HepG2 (cell line): ENCODE data around the gene PRKACA. TPM values are rescaled to one million over a fixed set of nuclear protein-coding genes. Genes with fewer than 3 reads are reported as not detected.

Source experiments
- ATAC-seq: fragments of 200-7000 bp; cut with Tn5 transposase; 3 replicates; pipeline ENCODE4 v1.9.1; 2020; ENCODE audit warnings: mild to moderate bottlenecking, moderate library complexity
- BruUV-seq: library from RNA; stranded (reverse); fragments of 400-500 nt; replicated peaks from 2 replicates; lab custom pipeline; 2021; lab: Mats Ljungman, UMichigan
- CTCF ChIA-PET: fragments of 300-600 bp; formaldehyde crosslinking; extraction: SDS; loops from one replicate; lab custom pipeline; 2021; ENCODE audit warnings: low total read pairs, inconsistent platforms, low intra/inter-chr PET ratio; lab: Yijun Ruan, JAX
- POLR2A ChIA-PET: fragments of 350-600 bp; sonication (Branson Sonifier 250); formaldehyde crosslinking; loops from one replicate; lab custom pipeline; 2020; ENCODE audit warnings: antibody characterized with exemption, inconsistent platforms; lab: Yijun Ruan, JAX
- DNase-seq: peaks from one replicate; pipeline ENCODE4 v3.0.0-alpha.2; 2015; ENCODE audit warnings: low spot score
- FAIRE-seq: peaks from 3 replicates; lab custom pipeline; 2011; peaks lifted over from hg19 to GRCh38; lab: Jason Lieb, UNC
- H2AFZ ChIP-seq: one replicate; pipeline ENCODE4 v1.6.1; 2011; ENCODE audit warnings: low read length, inconsistent platforms
- H3K27ac ChIP-seq: fragments of 300-600 bp; 3 replicates; pipeline ENCODE4 v1.8.0; 2011; ENCODE audit warnings: mixed run types, mild to moderate bottlenecking, mixed read lengths, low read length, inconsistent platforms; ENCODE audit not compliant: insufficient read depth; ENCODE audit errors: extremely low read length
- H3K27me3 ChIP-seq, 2 experiments: fragments of 200-600 bp in 1 of 2; 2 replicates in 1 of 2; 3 replicates in 1 of 2; pipeline versions ENCODE4 v1.6.0 to v1.8.0; 2011; ENCODE audit warnings: low read length in 2 of 2, mild to moderate bottlenecking in 2 of 2, moderate library complexity in 2 of 2, inconsistent platforms in 1 of 2; ENCODE audit not compliant: insufficient read depth in 2 of 2, control insufficient read depth in 1 of 2
- H3K36me3 ChIP-seq, 2 experiments: fragments of 200-600 bp in 1 of 2; replicated peaks in 1 of 2; 2 replicates in 1 of 2; 3 replicates in 1 of 2; pipeline versions ENCODE4 v1.5.1 to v1.8.0; 2011; ENCODE audit warnings: low read length in 2 of 2, inconsistent platforms in 1 of 2; ENCODE audit not compliant: insufficient read depth in 2 of 2, control insufficient read depth in 1 of 2
- H3K4me1 ChIP-seq: 2 replicates; pipeline ENCODE4 v1.5.1; 2012; ENCODE audit warnings: low read length, inconsistent platforms; ENCODE audit not compliant: insufficient read depth
- H3K4me2 ChIP-seq: 2 replicates; pipeline ENCODE4 v1.6.0; 2011; ENCODE audit warnings: low read depth, low read length, inconsistent platforms
- H3K4me3 ChIP-seq, 3 experiments: fragments of 200-600 bp in 1 of 3; sonication (generic), shearing (Covaris generic) in 1 of 3; replicated peaks in 1 of 3; 2 replicates each; pipeline ENCODE4 v1.5.1; 2011 to 2016; ENCODE audit warnings: low read length in 3 of 3, inconsistent platforms in 2 of 3, low read depth in 2 of 3, mild to moderate bottlenecking in 2 of 3, control low read depth in 1 of 3, mixed read lengths in 1 of 3; ENCODE audit not compliant: insufficient read depth in 1 of 3
- H3K79me2 ChIP-seq: one replicate; pipeline ENCODE4 v1.6.1; 2011; ENCODE audit warnings: low read length, inconsistent platforms; ENCODE audit not compliant: insufficient read depth
- H3K9ac ChIP-seq: 2 replicates; pipeline ENCODE4 v1.6.0; 2011; ENCODE audit warnings: mild to moderate bottlenecking, low read depth, low read length, inconsistent platforms; ENCODE audit not compliant: insufficient read depth
- H3K9me3 ChIP-seq: 2 replicates; pipeline ENCODE4 v1.5.1; 2012; ENCODE audit warnings: mild to moderate bottlenecking, low read length
- H4K20me1 ChIP-seq: 2 replicates; pipeline ENCODE4 v1.6.0; 2011; ENCODE audit warnings: inconsistent platforms, mild to moderate bottlenecking, low read length, moderate library complexity; ENCODE audit not compliant: insufficient read depth
- ARNT ChIP-seq: fragments of 450-650 bp; IDR thresholded peaks from 2 replicates; pipeline ENCODE4 v1.6.1; 2017
- ARNTL ChIP-seq: sonication (generic); formaldehyde crosslinking; IDR thresholded peaks from 2 replicates; pipeline ENCODE4 v1.4.0; 2020; ENCODE audit warnings: mild to moderate bottlenecking, missing genetic modification reagents
- GZF1 ChIP-seq: sonication (generic); formaldehyde crosslinking; IDR thresholded peaks from 2 replicates; pipeline ENCODE4 v1.5.1; 2020; ENCODE audit warnings: mild to moderate bottlenecking, missing genetic modification reagents
- PBX2 ChIP-seq: IDR thresholded peaks from 2 replicates; pipeline ENCODE4 v1.6.1; 2016; ENCODE audit warnings: control low read depth
- RBFOX2 ChIP-seq: fragments of 200-400 bp; formaldehyde crosslinking; IDR thresholded peaks from 2 replicates; pipeline ENCODE4 v1.6.1; 2017; ENCODE audit warnings: low read depth, mild to moderate bottlenecking, low read length
- ZNF331 ChIP-seq: sonication (generic); formaldehyde crosslinking; IDR thresholded peaks from 2 replicates; pipeline ENCODE4 v1.4.0; 2020; ENCODE audit warnings: missing genetic modification reagents
- ZNF343 ChIP-seq: sonication (generic); formaldehyde crosslinking; IDR thresholded peaks from 2 replicates; pipeline ENCODE4 v1.4.0; 2020; ENCODE audit warnings: mild to moderate bottlenecking, missing genetic modification reagents
- WGBS: methylation state at CpG from one replicate; pipeline ENCODE4 v1.1.6; 2017; ENCODE audit warnings: low lambda C conversion rate; 5-methylcytosine and 5-hydroxymethylcytosine counted together
- in situ Hi-C: cut with HindIII; loops from 2 replicates; pipeline ENCODE4 v1.10.0; 2017; ENCODE audit warnings: low pct_unique_long_range_greater_than_20kb; ENCODE audit not compliant: extremely low pct_ligation_motif_present
- intact Hi-C: fragments of 100-400 bp; cut with micrococcal nuclease; formaldehyde crosslinking; loops from one replicate; pipeline ENCODE4 v1.10.0; 2022; ENCODE audit not compliant: unreplicated experiment
- polyA plus RNA-seq, 8 experiments: library from polyadenylated mRNA; depleted of rRNA in 3 of 8; stranded (reverse) in 7 of 8; unstranded in 1 of 8; fragments of >200 nt; fragmentation: Illumina TruSeq in 4 of 8; extraction: Trizol in 4 of 8; gene quantifications; 2 replicates each; pipeline versions ENCODE4 v1.2.1 to v1.2.3, GENCODE V29; 2011 to 2016; ENCODE audit warnings: low read depth in 4 of 8, missing spikeins in 1 of 8, mixed read lengths in 1 of 8; ENCODE audit not compliant: insufficient read depth in 1 of 8
- total RNA-seq, 5 experiments: library from RNA; depleted of rRNA; stranded (reverse); fragments of >200 nt; fragmentation: Illumina TruSeq; extraction: Trizol; gene quantifications; 2 replicates each; pipeline ENCODE4 v1.2.3, GENCODE V29; 2016; ENCODE audit warnings: low read depth in 1 of 5

Gene PRKACA
- total and polyA plus RNA-seq, 2 of the 13 experiments (the other 11 are each of a cell fraction or from before 2014, with no cell fraction given) = 11.0 to 18.2 TPM

- TF ChIP-seq ARNTL (CRISPR knock-in tag) (no peak), ZNF343 (CRISPR knock-in tag) (no peak), GZF1 (no peak), ARNT (no peak), RBFOX2 (no peak)
These were observed 2.9 kb upstream of the PRKACA start (continued) for GRCh38 chr19:14120497-14120780.

GRCh38 chr19:14119644-14120496, 2.3 kb upstream of the PRKACA start:
- DNase-seq (no peak), ATAC-seq (no peak), FAIRE-seq (no peak)
- H3K9ac ChIP-seq = peak overlapping the region; percentile 89; the same call in 1 of the 2 replicates
- H3K4me3 ChIP-seq = peak overlapping the region in 1 of 3 experiments; percentile 4; a peak in 1 of 6 replicates
- H3K4me1 ChIP-seq = peaks cover 33% of the 10 kb centered on the region
- intact Hi-C loops (loop anchor here (5.0 kb wide), 1 partner anchor 38 kb away; no protein-coding TSS in a partner anchor), in situ Hi-C loops (no loop called here)
- H3K4me2 ChIP-seq = peak overlapping the region; percentile 100
- POLR2A ChIA-PET = interaction anchor here (2.5 kb wide), 1 partner anchor 17 kb away, joined by 21 read pairs; the partner anchor contains the start of gene ASF1B
- no peaks in the 10 kb centered on the region for H3K9me3 ChIP-seq
- peaks cover 12% of the 10 kb centered on the region for H3K79me2 ChIP-seq
- no TSS peak for BruUV-seq
- CTCF ChIA-PET = no interaction called here
- peaks cover 0 to 4% of the 10 kb centered on the region in 2 experiments; a peak in 2 of 5 replicates for H3K36me3 ChIP-seq
- no peaks in the 10 kb centered on the region; a peak in 1 of 5 replicates for H3K27me3 ChIP-seq
- no peak overlapping the region for H2AFZ ChIP-seq
- TF ChIP-seq ZNF331 (CRISPR knock-in tag) = no peak
- TF ChIP-seq PBX2 (CRISPR knock-in tag) = peak; percentile 49; the same call in 1 of the 2 replicates
- H3K27ac ChIP-seq = no peak overlapping the region
- H4K20me1 ChIP-seq = no peaks in the 10 kb centered on the region
- WGBS = 90% methylated on average over 4 of the region's 7 CpGs
